ENCODE results near the gene SIK3. TPM values are rescaled to one million over a fixed set of nuclear protein-coding genes. Genes with fewer than 3 reads are reported as not detected.

Gene SIK3
- total RNA-seq, 2 experiments from 2014 or later, result 81.4 to 86.1 TPM

- CTCF ChIA-PET, result interaction anchor here (0.9 to 1.6 kb wide), 9 partner anchors 20 to 176 kb away, joined by 3 to 5 read pairs (median 3); partner anchors contain the start of gene APOA5
- Mint-ChIP-seq H3K9me3 (peaks cover 3% of the 10 kb centered on the region), H3K36me3 (ENCODE audit: low read depth) (peaks cover 17% of the 10 kb centered on the region)
Measured at GRCh38 chr11:116929414-116930090, 168.7 kb downstream of the SIK3 start.

GRCh38 chr11:116928845-116929244 is 169.4 kb downstream of the SIK3 start:
- Mint-ChIP-seq H3K9me3 (peaks cover 2% of the 10 kb centered on the region), H3K36me3 (ENCODE audit: low read depth) (peaks cover 21% of the 10 kb centered on the region), H3K27me3 (no peaks in the 10 kb centered on the region), H3K4me3 (peak overlapping the region; percentile 43), H3K4me1 (ENCODE audit: low read depth) (peaks cover 94% of the 10 kb centered on the region), H3K27ac (peak overlapping the region; percentile 90)
- intact Hi-C loops (cut with DNase I, micrococcal nuclease), result loop anchor here in 1 of 2 experiments (5.0 to 10.0 kb wide), 2 partner anchors 63 to 74 kb away; no protein-coding TSS in a partner anchor
- ChIA-PET CTCF (interaction anchor here (0.7 to 1.4 kb wide), 7 partner anchors 22 to 177 kb away, joined by 3 to 5 read pairs (median 3); partner anchors contain the start of gene APOA5), POLR2A (interaction anchor here (0.7 to 2.1 kb wide), 10 partner anchors 26 to 215 kb away, joined by 3 to 10 read pairs (median 4); partner anchors contain the start of gene PAFAH1B2)
- Histone ChIP-seq H3K36me3 (ENCODE audit: insufficient read depth, low read length) (peaks cover 6% of the 10 kb centered on the region), H3K4me1 (ENCODE audit: insufficient read depth, low read length) (peaks cover 80% of the 10 kb centered on the region), H3K27me3 (ENCODE audit: control insufficient read depth in 1 of 2, insufficient read depth in 2 of 2, low read length in 2 of 2) (no peaks in the 10 kb centered on the region), H3K4me3 (ENCODE audit: low read length) (no peak overlapping the region), H3K9me3 (ENCODE audit: control insufficient read depth in 1 of 2, insufficient read depth in 1 of 2, low read length in 2 of 2) (no peaks in the 10 kb centered on the region), H3K27ac (ENCODE audit: low read depth in 1 of 2, low read length in 2 of 2) (peak overlapping the region; percentile 79 to 94)
- no peak for TF ChIP-seq CTCF (IDR thresholded peaks at IDR 0.05)
- DNase-seq, result peak in 1 of 14 experiments; percentile 26
- ATAC-seq (ENCODE audit: poor library complexity), result no peak

More at GRCh38 chr11:116929414-116930090, 168.7 kb downstream of the SIK3 start:
- Mint-ChIP-seq H3K4me3 (peak overlapping the region; percentile 63), H3K27ac (peak overlapping the region; percentile 90), H3K4me1 (ENCODE audit: low read depth) (peaks cover 93% of the 10 kb centered on the region), H3K27me3 (no peaks in the 10 kb centered on the region)
- H3K4me3 ChIP-seq (ENCODE audit: low read length), result peak overlapping the region; percentile 36
- DNase-seq (no peak), ATAC-seq (ENCODE audit: poor library complexity) (no peak)
- intact Hi-C loops (cut with DNase I, micrococcal nuclease), result loop anchor here in 1 of 2 experiments (5.0 to 10.0 kb wide), 4 partner anchors 43 to 98 kb away; no protein-coding TSS in a partner anchor
- no peaks in the 10 kb centered on the region for H3K27me3 ChIP-seq (ENCODE audit: control insufficient read depth in 1 of 2, insufficient read depth in 2 of 2, low read length in 2 of 2)
- TF ChIP-seq CTCF (IDR thresholded peaks at IDR 0.05), result no peak
- H3K9me3 ChIP-seq (ENCODE audit: control insufficient read depth in 1 of 2, insufficient read depth in 1 of 2, low read length in 2 of 2), result no peaks in the 10 kb centered on the region
- POLR2A ChIA-PET, result interaction anchor here (0.6 to 2.4 kb wide), 22 partner anchors 13 to 301 kb away, joined by 3 to 22 read pairs (median 4); partner anchors contain the start of genes PAFAH1B2, PCSK7 and SIK3
- H3K36me3 ChIP-seq (ENCODE audit: insufficient read depth, low read length), result peaks cover 6% of the 10 kb centered on the region
- H3K4me1 ChIP-seq (ENCODE audit: insufficient read depth, low read length), result peaks cover 73% of the 10 kb centered on the region
- H3K27ac ChIP-seq (ENCODE audit: low read depth in 1 of 2, low read length in 2 of 2), result peak overlapping the region; percentile 79 to 94

- Histone ChIP-seq H3K36me3 (ENCODE audit: insufficient read depth, low read length) (peaks cover 9% of the 10 kb centered on the region), H3K4me3 (ENCODE audit: low read length) (no peak overlapping the region), H3K9me3 (ENCODE audit: control insufficient read depth in 1 of 2, insufficient read depth in 1 of 2, low read length in 2 of 2) (no peaks in the 10 kb centered on the region), H3K4me1 (ENCODE audit: insufficient read depth, low read length) (peaks cover 77% of the 10 kb centered on the region), H3K27me3 (ENCODE audit: control insufficient read depth in 1 of 2, insufficient read depth in 2 of 2, low read length in 2 of 2) (no peaks in the 10 kb centered on the region), H3K27ac (ENCODE audit: low read depth in 1 of 2, low read length in 2 of 2) (peak overlapping the region; percentile 79 to 94)
- intact Hi-C loops (cut with DNase I, micrococcal nuclease), result loop anchor here in 1 of 2 experiments (5.0 to 10.0 kb wide), 2 partner anchors 64 to 73 kb away; no protein-coding TSS in a partner anchor
- ChIA-PET POLR2A (interaction anchor here (1.3 to 1.8 kb wide), 4 partner anchors 25 to 216 kb away, joined by 4 to 10 read pairs (median 4); partner anchors contain the start of gene PAFAH1B2), CTCF (interaction anchor here (0.7 to 1.4 kb wide), 3 partner anchors 23 to 178 kb away, joined by 3 to 5 read pairs (median 3); no protein-coding TSS in a partner anchor)
- peaks cover 94% of the 10 kb centered on the region for H3K4me1 Mint-ChIP-seq (ENCODE audit: low read depth)
- H3K27me3 Mint-ChIP-seq, result no peaks in the 10 kb centered on the region
- H3K36me3 Mint-ChIP-seq (ENCODE audit: low read depth), result peaks cover 22% of the 10 kb centered on the region
- H3K9me3 Mint-ChIP-seq, result no peaks in the 10 kb centered on the region
- no peak for TF ChIP-seq CTCF (IDR thresholded peaks at IDR 0.05)
- H3K4me3 Mint-ChIP-seq, result peak overlapping the region; percentile 43
- DNase-seq, result peak in 5 of 14 experiments; percentile 12 to 81 (median 64)
- peak overlapping the region; percentile 90 for H3K27ac Mint-ChIP-seq
- peak; percentile 46 for ATAC-seq (ENCODE audit: poor library complexity)
Measured at GRCh38 chr11:116928102-116928777, 170.0 kb downstream of the SIK3 start.

Measured in CD4-positive, alpha-beta T cell (primary cell).